Endothelial cell of umbilical vein (primary cell): ENCODE measurements around the gene CACNA2D3.

Source experiments
- CTCF ChIP-seq, 2 donors: IDR thresholded peaks; 1 replicate in 1 of 2; 2 replicates in 1 of 2; pipeline ENCODE4 v1.5.1; 2011; ENCODE audit warnings: low read length in 2 of 2, mild to moderate bottlenecking in 2 of 2, moderate library complexity in 2 of 2, control low read depth in 1 of 2, inconsistent platforms in 1 of 2, low read depth in 1 of 2; ENCODE audit not compliant: insufficient read depth in 1 of 2; ENCODE audit errors: extremely low read depth in 1 of 2
- FOS ChIP-seq: IDR thresholded peaks from 2 replicates; pipeline ENCODE4 v1.6.1; 2011; ENCODE audit warnings: mild to moderate bottlenecking, low read length, moderate library complexity, borderline replicate concordance; ENCODE audit not compliant: insufficient read depth
- JUN ChIP-seq: IDR thresholded peaks from 2 replicates; pipeline ENCODE4 v1.6.1; 2011; ENCODE audit warnings: borderline replicate concordance, low read depth; ENCODE audit not compliant: insufficient read length, insufficient read depth
- POLR2A ChIP-seq: IDR thresholded peaks from 2 replicates; pipeline ENCODE4 v1.6.1; 2012; ENCODE audit warnings: low read depth, mild to moderate bottlenecking, control low read depth, low read length
- POLR2AphosphoS5 ChIP-seq: IDR thresholded peaks from 2 replicates; pipeline ENCODE4 v1.6.1; 2012; ENCODE audit warnings: low read depth, mild to moderate bottlenecking, control low read depth, low read length, moderate library complexity; ENCODE audit not compliant: insufficient read depth

GRCh38 chr3:54878145-54878544 is 755.8 kb downstream of the CACNA2D3 start:
- TF ChIP-seq FOS: no peak
- TF ChIP-seq POLR2A: no peak
- no peak for TF ChIP-seq JUN
- no peak for TF ChIP-seq CTCF (IDR thresholded peaks at IDR 0.05; ENCODE audit: extremely low read depth in 1 of 2, insufficient read depth in 1 of 2, low read depth in 1 of 2, low read length in 2 of 2)
- TF ChIP-seq POLR2AphosphoS5: no peak
